ENCODE data around the gene CETP.
A peak's percentile ranks its signal among the peaks of the same experiment; 100 is the strongest.

The CETP gene

DNA sequence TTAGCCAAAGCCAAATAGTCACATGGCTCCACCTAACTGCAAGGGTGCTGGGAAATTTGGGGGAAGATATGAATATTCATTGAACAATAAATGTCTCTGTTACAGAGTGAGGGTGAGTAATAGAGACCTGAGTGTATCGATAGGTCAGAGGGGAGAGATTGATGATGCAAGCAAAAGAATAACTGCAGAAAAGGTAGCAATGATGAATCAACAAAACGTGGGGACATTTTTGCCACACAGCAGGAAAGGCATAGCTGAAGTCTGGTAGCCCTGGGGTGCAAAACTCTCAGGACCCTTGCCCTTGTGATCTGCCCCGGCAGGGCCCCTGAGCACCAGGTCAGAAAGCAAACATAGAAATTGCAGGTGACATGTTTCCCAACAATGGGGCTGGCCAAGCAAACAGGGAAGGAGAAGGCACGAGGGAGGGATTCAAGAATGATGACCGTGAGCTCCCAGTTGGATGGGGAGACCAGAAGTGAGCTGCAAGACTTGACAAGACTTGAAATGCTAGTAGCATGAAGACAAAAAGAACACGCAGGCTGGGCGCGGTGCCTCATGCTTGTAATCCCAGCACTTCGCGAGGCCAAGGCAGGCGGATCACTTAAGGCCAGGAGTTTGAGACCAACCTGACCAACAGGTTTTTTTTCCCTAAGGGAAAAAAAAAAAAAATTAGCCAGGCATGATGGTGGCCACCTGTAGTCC, 42.5 kb upstream of the CETP start:
- TF ChIP-seq CTCF (IDR thresholded peaks at IDR 0.05; ENCODE audit: insufficient read depth, low read depth, low read length, missing control alignments), result no peak
- DNase-seq (ENCODE audit: low read depth), result peak; percentile 97
- H3K4me3 ChIP-seq (ENCODE audit: low read length), result no peak overlapping the region

DNA sequence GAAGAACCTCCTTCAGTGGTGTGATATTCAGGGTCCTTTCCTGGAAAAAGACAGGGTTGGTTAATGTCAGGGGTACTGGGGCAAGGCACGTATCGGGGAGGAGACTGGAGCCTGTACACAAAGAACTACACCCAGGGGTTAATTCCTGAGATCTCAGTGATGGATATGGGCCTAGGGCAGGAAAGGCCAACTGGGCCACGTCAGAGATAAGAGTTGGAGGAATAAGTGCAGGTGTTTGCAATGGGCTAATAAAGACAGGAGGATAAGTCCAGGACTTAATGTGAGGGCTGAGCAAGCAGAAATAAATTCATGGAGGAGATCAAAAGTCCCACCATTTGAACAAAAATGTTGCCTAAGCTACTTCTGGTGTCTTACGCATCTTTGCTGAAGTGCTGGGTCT, 40.2 kb upstream of the CETP start:
- no peak for DNase-seq (ENCODE audit: low read depth)
- H3K4me3 ChIP-seq (ENCODE audit: low read length), result no peak overlapping the region
- TF ChIP-seq CTCF (IDR thresholded peaks at IDR 0.05; ENCODE audit: insufficient read depth, low read depth, low read length, missing control alignments), result no peak

GRCh38 chr16:56923481-56924091, 38.2 kb upstream of the CETP start:
- no peak for TF ChIP-seq CTCF (IDR thresholded peaks at IDR 0.05; ENCODE audit: insufficient read depth, low read depth, low read length, missing control alignments)
- no peak overlapping the region for H3K4me3 ChIP-seq (ENCODE audit: low read length)
- no peak for DNase-seq (ENCODE audit: low read depth)

DNA sequence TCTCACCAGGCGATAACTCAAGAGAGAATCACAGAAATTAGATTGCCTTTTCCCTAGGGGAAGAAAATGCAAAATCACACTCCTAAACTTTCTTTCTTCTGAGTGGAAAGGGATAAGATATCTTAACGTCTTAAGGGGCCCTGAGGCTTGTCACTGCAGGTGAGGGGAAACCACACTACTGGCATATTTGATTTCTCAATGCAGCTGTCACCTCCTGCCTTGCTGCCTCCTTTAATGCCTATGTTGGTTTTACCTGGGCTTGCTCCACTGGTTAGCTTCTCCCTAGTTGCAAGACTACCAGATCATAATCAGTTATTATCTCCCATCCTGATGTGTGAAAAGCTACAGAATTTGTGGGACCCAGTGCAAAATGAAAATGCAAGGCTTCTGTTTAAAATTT, 34.3 kb upstream of the CETP start:
- no peak for TF ChIP-seq CTCF (IDR thresholded peaks at IDR 0.05; ENCODE audit: insufficient read depth, low read depth, low read length, missing control alignments)
- DNase-seq (ENCODE audit: low read depth), result no peak
- no peak overlapping the region for H3K4me3 ChIP-seq (ENCODE audit: low read length)

GRCh38 chr16:56929639-56930038, 32.1 kb upstream of the CETP start:
- H3K4me3 ChIP-seq (ENCODE audit: low read length), result no peak overlapping the region
- no peak for TF ChIP-seq CTCF (IDR thresholded peaks at IDR 0.05; ENCODE audit: insufficient read depth, low read depth, low read length, missing control alignments)
- DNase-seq (ENCODE audit: low read depth), result no peak

GRCh38 chr16:56930486-56931270, 31.1 kb upstream of the CETP start:
- no peak for TF ChIP-seq CTCF (IDR thresholded peaks at IDR 0.05; ENCODE audit: insufficient read depth, low read depth, low read length, missing control alignments)
- DNase-seq (ENCODE audit: low read depth), result no peak
- no peak overlapping the region for H3K4me3 ChIP-seq (ENCODE audit: low read length)
